Activated naive CD8-positive, alpha-beta T cell treated with anti-CD3 and anti-CD28 coated beads, Interleukin-2, amount 10 ng/mL, durations not matched to agents 7 days and 5 days (primary cell): ENCODE results near the gene C1QTNF8. TPM values are rescaled to one million over a fixed set of nuclear protein-coding genes. Genes with fewer than 3 reads are reported as not detected.

Source experiments
- ATAC-seq: fragments of 150-1000 bp; cut with Tn5 transposase; one replicate; pipeline ENCODE4 v1.10.0; 2021; ENCODE audit warnings: low read depth, moderate library complexity
- POLR2A ChIA-PET: fragments of 350-600 bp; sonication (Branson Sonifier 250); formaldehyde crosslinking; loops from one replicate; lab custom pipeline; 2021; ENCODE audit warnings: antibody characterized with exemption; lab: Charles Lee
- DNase-seq: peaks from one replicate; pipeline ENCODE4 v3.0.0; 2021
- H3K27ac Mint-ChIP-seq: one replicate; pipeline ENCODE4 v1.8.0; 2022; ENCODE audit warnings: mild to moderate bottlenecking, mixed read lengths
- H3K27me3 Mint-ChIP-seq: one replicate; pipeline ENCODE4 v1.8.0; 2022; ENCODE audit warnings: mild to moderate bottlenecking, moderate library complexity, mixed read lengths
- H3K36me3 Mint-ChIP-seq: one replicate; pipeline ENCODE4 v1.8.0; 2021; ENCODE audit warnings: mild to moderate bottlenecking, mixed read lengths
- H3K4me1 Mint-ChIP-seq: one replicate; pipeline ENCODE4 v1.8.0; 2021; ENCODE audit warnings: mixed read lengths
- H3K4me3 Mint-ChIP-seq: one replicate; pipeline ENCODE4 v1.8.0; 2022; ENCODE audit warnings: mild to moderate bottlenecking, moderate library complexity, mixed read lengths
- H3K9me3 Mint-ChIP-seq: one replicate; pipeline ENCODE4 v1.8.0; 2021; ENCODE audit warnings: mixed read lengths
- total RNA-seq, 2 experiments: library from RNA; stranded (reverse); gene quantifications; one replicate each; pipeline ENCODE4 v1.2.3, GENCODE V29; 2021

The C1QTNF8 gene
- total RNA-seq: not detected

GRCh38 chr16:1096169-1097082 lies at the start of gene C1QTNF8:
TSS of gene C1QTNF8 (minus strand) at chr16:1096244. CDS start at chr16:1094922, 1,322 bp downstream.
- Mint-ChIP-seq H3K27ac (no peak within 1 kb of the TSS), H3K9me3 (peaks cover 3% of the 10 kb centered on the region)
- no peak for ATAC-seq

GRCh38 chr16:1145383-1146100 lies 49.5 kb upstream of the C1QTNF8 start:
- Mint-ChIP-seq H3K36me3 (no peaks in the 10 kb centered on the region), H3K4me3 (no peak overlapping the region), H3K4me1 (peaks cover 3% of the 10 kb centered on the region), H3K27ac (no peak overlapping the region), H3K27me3 (peaks cover 1% of the 10 kb centered on the region), H3K9me3 (no peaks in the 10 kb centered on the region)
- POLR2A ChIA-PET: no interaction called here
- no peak for DNase-seq
- ATAC-seq: no peak

More at GRCh38 chr16:1096169-1097082, at the start of gene C1QTNF8:
- no peak for DNase-seq
- H3K4me1 Mint-ChIP-seq: no peaks in the 10 kb centered on the region
- POLR2A ChIA-PET: no interaction called here
- no peak within 1 kb of the TSS for H3K4me3 Mint-ChIP-seq
- H3K27me3 Mint-ChIP-seq: no peaks in the 10 kb centered on the region
- H3K36me3 Mint-ChIP-seq: no peaks in the 10 kb centered on the region

- Mint-ChIP-seq H3K4me3 (no peak overlapping the region), H3K4me1 (peaks cover 3% of the 10 kb centered on the region), H3K27ac (no peak overlapping the region), H3K27me3 (no peaks in the 10 kb centered on the region), H3K9me3 (no peaks in the 10 kb centered on the region), H3K36me3 (no peaks in the 10 kb centered on the region)
- DNase-seq (no peak), ATAC-seq (no peak)
- POLR2A ChIA-PET: no interaction called here
Measured at GRCh38 chr16:1144476-1145382, 48.7 kb upstream of the C1QTNF8 start.

GRCh38 chr16:1143761-1144450 lies 47.9 kb upstream of the C1QTNF8 start:
- Mint-ChIP-seq H3K4me3 (no peak overlapping the region), H3K36me3 (no peaks in the 10 kb centered on the region), H3K4me1 (peaks cover 3% of the 10 kb centered on the region), H3K9me3 (no peaks in the 10 kb centered on the region), H3K27ac (no peak overlapping the region), H3K27me3 (no peaks in the 10 kb centered on the region)
- POLR2A ChIA-PET: no interaction called here
- ATAC-seq (no peak), DNase-seq (no peak)

GRCh38 chr16:1142911-1143310 lies 46.9 kb upstream of the C1QTNF8 start:
- no peak for ATAC-seq

GRCh38 chr16:1141716-1142115 lies 45.7 kb upstream of the C1QTNF8 start:
- ATAC-seq: no peak
- POLR2A ChIA-PET: no interaction called here
- H3K27ac Mint-ChIP-seq: no peak overlapping the region

More at GRCh38 chr16:1142911-1143310, 46.9 kb upstream of the C1QTNF8 start:
- H3K27me3 Mint-ChIP-seq: no peaks in the 10 kb centered on the region
- H3K4me1 Mint-ChIP-seq: peaks cover 3% of the 10 kb centered on the region
- no peak overlapping the region for H3K27ac Mint-ChIP-seq
- POLR2A ChIA-PET: no interaction called here
- no peak for DNase-seq
- no peak overlapping the region for H3K4me3 Mint-ChIP-seq
- H3K36me3 Mint-ChIP-seq: no peaks in the 10 kb centered on the region
- no peaks in the 10 kb centered on the region for H3K9me3 Mint-ChIP-seq

GRCh38 chr16:1141191-1141590 lies 45.1 kb upstream of the C1QTNF8 start:
- Mint-ChIP-seq H3K27ac (no peak overlapping the region), H3K36me3 (no peaks in the 10 kb centered on the region), H3K4me1 (peaks cover 3% of the 10 kb centered on the region), H3K27me3 (no peaks in the 10 kb centered on the region), H3K4me3 (no peak overlapping the region), H3K9me3 (no peaks in the 10 kb centered on the region)
- no peak for ATAC-seq
- POLR2A ChIA-PET: no interaction called here
- DNase-seq: no peak

More at GRCh38 chr16:1141716-1142115, 45.7 kb upstream of the C1QTNF8 start:
- H3K4me1 Mint-ChIP-seq: peaks cover 3% of the 10 kb centered on the region
- DNase-seq: no peak
- H3K27me3 Mint-ChIP-seq: no peaks in the 10 kb centered on the region
- no peaks in the 10 kb centered on the region for H3K9me3 Mint-ChIP-seq
- no peak overlapping the region for H3K4me3 Mint-ChIP-seq
- H3K36me3 Mint-ChIP-seq: no peaks in the 10 kb centered on the region

- Mint-ChIP-seq H3K4me1 (peaks cover 3% of the 10 kb centered on the region), H3K27me3 (no peaks in the 10 kb centered on the region), H3K27ac (no peak overlapping the region), H3K9me3 (no peaks in the 10 kb centered on the region), H3K4me3 (no peak overlapping the region), H3K36me3 (no peaks in the 10 kb centered on the region)
- DNase-seq: no peak
- no peak for ATAC-seq
- POLR2A ChIA-PET: no interaction called here
Measured at GRCh38 chr16:1140582-1141162, 44.6 kb upstream of the C1QTNF8 start.

GRCh38 chr16:1137604-1138003 lies 41.6 kb upstream of the C1QTNF8 start:
- DNase-seq (no peak), ATAC-seq (no peak)
- POLR2A ChIA-PET: no interaction called here
- Mint-ChIP-seq H3K27ac (no peak overlapping the region), H3K4me1 (peaks cover 3% of the 10 kb centered on the region), H3K9me3 (no peaks in the 10 kb centered on the region), H3K4me3 (no peak overlapping the region), H3K36me3 (no peaks in the 10 kb centered on the region), H3K27me3 (no peaks in the 10 kb centered on the region)

- DNase-seq: no peak
- Mint-ChIP-seq H3K9me3 (no peaks in the 10 kb centered on the region), H3K4me3 (no peak overlapping the region), H3K36me3 (no peaks in the 10 kb centered on the region), H3K4me1 (no peaks in the 10 kb centered on the region), H3K27me3 (no peaks in the 10 kb centered on the region), H3K27ac (no peak overlapping the region)
- POLR2A ChIA-PET: interaction anchor here (0.7 kb wide), 2 partner anchors 169 to 699 kb away, joined by 3 to 8 read pairs; no protein-coding TSS in a partner anchor
- ATAC-seq: no peak
Measured at GRCh38 chr16:1135459-1135825, 39.4 kb upstream of the C1QTNF8 start.

- Mint-ChIP-seq H3K27ac (no peak overlapping the region), H3K36me3 (no peaks in the 10 kb centered on the region), H3K4me3 (no peak overlapping the region), H3K9me3 (no peaks in the 10 kb centered on the region), H3K4me1 (no peaks in the 10 kb centered on the region), H3K27me3 (no peaks in the 10 kb centered on the region)
- DNase-seq (no peak), ATAC-seq (no peak)
- POLR2A ChIA-PET: no interaction called here
Measured at GRCh38 chr16:1134776-1135458, 38.9 kb upstream of the C1QTNF8 start.
